ENCODE results near the gene VILL. TPM values are rescaled to one million over a fixed set of nuclear protein-coding genes. Genes with fewer than 3 reads are reported as not detected.

Gene VILL
- total RNA-seq, 6 donors from 2014 or later, result 5.6 to 41.9 (median 19.0) TPM

GRCh38 chr3:38018296-38019266, 28.0 kb downstream of the VILL start:
- ATAC-seq (ENCODE audit: low FRiP score in 2 of 2) (no peak), DNase-seq (no peak)
- Histone ChIP-seq H3K9me3 (peaks cover 0 to 4% (median 0%) of the 10 kb centered on the region in 4 donors), H3K36me3 (peaks cover 9 to 63% (median 37%) of the 10 kb centered on the region in 4 donors), H3K4me3 (no peak overlapping the region), H3K27me3 (no peaks in the 10 kb centered on the region), H3K4me1 (peaks cover 6 to 16% (median 13%) of the 10 kb centered on the region in 4 donors), H3K27ac (peak overlapping the region in 1 of 4 donors; percentile 2)
- WGBS, 2 donors, result 90 to 91% methylated on average over 13 of the region's 13 CpGs
- TF ChIP-seq CTCF (IDR thresholded peaks at IDR 0.05) (no peak), POLR2AphosphoS5 (IDR thresholded peaks at IDR 0.05) (no peak), POLR2A (IDR thresholded peaks at IDR 0.05) (no peak), EP300 (IDR thresholded peaks at IDR 0.05) (no peak)

GRCh38 chr3:38019658-38020341, 29.2 kb downstream of the VILL start:
- H3K27me3 ChIP-seq, result no peaks in the 10 kb centered on the region
- H3K36me3 ChIP-seq, result peaks cover 9 to 53% (median 36%) of the 10 kb centered on the region in 4 donors
- ATAC-seq (ENCODE audit: low FRiP score in 2 of 2) (no peak), DNase-seq (no peak)
- no peak overlapping the region for H3K27ac ChIP-seq
- no peak overlapping the region for H3K4me3 ChIP-seq
- TF ChIP-seq CTCF (IDR thresholded peaks at IDR 0.05), result no peak
- TF ChIP-seq EP300 (IDR thresholded peaks at IDR 0.05), result no peak
- no peak for TF ChIP-seq POLR2A (IDR thresholded peaks at IDR 0.05)
- no peak for TF ChIP-seq POLR2AphosphoS5 (IDR thresholded peaks at IDR 0.05)
- H3K9me3 ChIP-seq, result peaks cover 0 to 4% (median 0%) of the 10 kb centered on the region in 4 donors
- WGBS, 2 donors, result 84 to 93% methylated on average over 10 of the region's 10 CpGs
- peaks cover 10 to 21% (median 14%) of the 10 kb centered on the region in 4 donors for H3K4me1 ChIP-seq

GRCh38 chr3:38020342-38020726, 29.7 kb downstream of the VILL start:
- Histone ChIP-seq H3K4me1 (peaks cover 11 to 24% (median 16%) of the 10 kb centered on the region in 4 donors), H3K4me3 (no peak overlapping the region), H3K27ac (no peak overlapping the region), H3K27me3 (no peaks in the 10 kb centered on the region), H3K36me3 (peaks cover 5 to 48% (median 33%) of the 10 kb centered on the region in 4 donors), H3K9me3 (peaks cover 0 to 4% (median 0%) of the 10 kb centered on the region in 4 donors)
- WGBS, 2 donors, result 80 to 87% methylated on average over 3 of the region's 3 CpGs
- DNase-seq (no peak), ATAC-seq (ENCODE audit: low FRiP score in 2 of 2) (no peak)
- TF ChIP-seq EP300 (IDR thresholded peaks at IDR 0.05) (no peak), CTCF (IDR thresholded peaks at IDR 0.05) (no peak), POLR2A (IDR thresholded peaks at IDR 0.05) (no peak), POLR2AphosphoS5 (IDR thresholded peaks at IDR 0.05) (no peak)

- peak overlapping the region in 2 of 4 donors; percentile 93 to 94 for H3K27ac ChIP-seq
- DNase-seq (no peak), ATAC-seq (ENCODE audit: low FRiP score in 2 of 2) (no peak)
- WGBS, 2 donors, result 96% methylated on average over 3 to 4 of the region's 4 CpGs
- H3K27me3 ChIP-seq, result no peaks in the 10 kb centered on the region
- H3K4me1 ChIP-seq, result peaks cover 18 to 30% (median 24%) of the 10 kb centered on the region in 4 donors
- H3K9me3 ChIP-seq, result peaks cover 0 to 3% (median 0%) of the 10 kb centered on the region in 4 donors
- no peak overlapping the region for H3K4me3 ChIP-seq
- TF ChIP-seq EP300 (IDR thresholded peaks at IDR 0.05) (no peak), POLR2AphosphoS5 (IDR thresholded peaks at IDR 0.05) (no peak), POLR2A (IDR thresholded peaks at IDR 0.05) (no peak), CTCF (IDR thresholded peaks at IDR 0.05) (no peak)
- peaks cover 3 to 39% (median 24%) of the 10 kb centered on the region in 4 donors for H3K36me3 ChIP-seq
Observed at GRCh38 chr3:38021196-38021595, 30.6 kb downstream of the VILL start.

Measured in upper lobe of left lung (tissue), 6 donors.